SK-N-SH (cell line): Measurements from ENCODE around the gene FBXO15. TPM values are rescaled to one million over a fixed set of nuclear protein-coding genes. Genes with fewer than 3 reads are reported as not detected.

Experiments used
- CTCF ChIA-PET: fragments of 300-600, 350-600 bp; formaldehyde crosslinking; extraction: SDS; loops from one replicate; lab custom pipeline; 2021; lab: Yijun Ruan, JAX
- POLR2A ChIA-PET: fragments of 350-600 bp; sonication (Branson Sonifier 250); formaldehyde crosslinking; extraction: SDS; loops from one replicate; lab custom pipeline; 2020; ENCODE audit warnings: antibody characterized with exemption, inconsistent platforms; lab: Yijun Ruan, JAX
- DNase-seq: peaks from one replicate; pipeline ENCODE4 v3.0.0; 2012
- H2AFZ ChIP-seq: fragments of 200-600 bp; sonication (generic); 2 replicates; pipeline ENCODE4 v1.8.1; 2016; ENCODE audit warnings: antibody characterized with exemption, mild to moderate bottlenecking, low read depth
- H3F3A ChIP-seq: fragments of 200-600 bp; sonication (generic); replicated peaks from 2 replicates; pipeline ENCODE3; 2016; ENCODE audit warnings: antibody characterized with exemption, mild to moderate bottlenecking; ENCODE audit not compliant: insufficient read depth
- H3K27ac ChIP-seq, 2 experiments: fragments of 200-500 bp in 1 of 2; fragments of 200-600 bp in 1 of 2; sonication (Bioruptor generic) in 1 of 2; sonication (generic), shearing (Covaris generic) in 1 of 2; 2 replicates each; pipeline versions ENCODE4 v1.5.1 to v1.6.1; 2014 to 2016; ENCODE audit warnings: low read depth in 2 of 2, inconsistent platforms in 1 of 2, low read length in 1 of 2, mild to moderate bottlenecking in 1 of 2, mixed read lengths in 1 of 2
- H3K27me3 ChIP-seq: fragments of 200-600 bp; sonication (generic), shearing (Covaris generic); 2 replicates; pipeline ENCODE4 v1.6.1; 2016; ENCODE audit warnings: mixed run types; ENCODE audit not compliant: insufficient read depth
- H3K36me3 ChIP-seq, 2 experiments: fragments of 200-500 bp in 1 of 2; fragments of 200-600 bp in 1 of 2; sonication (Bioruptor generic) in 1 of 2; sonication (generic) in 1 of 2; replicated peaks in 1 of 2; 2 replicates each; pipeline versions ENCODE3 to v1.5.1; 2014 to 2016; ENCODE audit warnings: low read length in 1 of 2, mild to moderate bottlenecking in 1 of 2; ENCODE audit not compliant: insufficient read depth in 2 of 2, control insufficient read depth in 1 of 2
- H3K4me1 ChIP-seq, 2 experiments: fragments of 200-500 bp in 1 of 2; fragments of 200-600 bp in 1 of 2; sonication (Bioruptor generic) in 1 of 2; sonication (generic), shearing (Covaris generic) in 1 of 2; 2 replicates each; pipeline versions ENCODE4 v1.5.1 to v1.6.1; 2014 to 2016; ENCODE audit warnings: low read depth in 1 of 2, low read length in 1 of 2, mixed run types in 1 of 2; ENCODE audit not compliant: insufficient read depth in 2 of 2, control insufficient read depth in 1 of 2
- H3K4me2 ChIP-seq: fragments of 200-600 bp; sonication (generic), shearing (Covaris generic); 2 replicates; pipeline ENCODE4 v1.6.1; 2017; ENCODE audit warnings: mixed run types
- H3K4me3 ChIP-seq, 2 experiments: fragments of 200-500 bp in 1 of 2; fragments of 200-600 bp in 1 of 2; sonication (Bioruptor generic) in 1 of 2; sonication (generic), shearing (Covaris generic) in 1 of 2; 2 replicates each; pipeline versions ENCODE4 v1.5.1 to v1.8.1; 2014 to 2016; ENCODE audit warnings: low read depth in 2 of 2, inconsistent platforms in 1 of 2, low read length in 1 of 2, mild to moderate bottlenecking in 1 of 2, mixed read lengths in 1 of 2, moderate library complexity in 1 of 2
- H3K79me2 ChIP-seq: fragments of 200-600 bp; sonication (generic); 2 replicates; pipeline ENCODE4 v1.8.1; 2017; ENCODE audit warnings: mild to moderate bottlenecking; ENCODE audit not compliant: insufficient read depth
- H3K9ac ChIP-seq: fragments of 200-600 bp; sonication (generic); 2 replicates; pipeline ENCODE4 v1.6.1; 2017; ENCODE audit warnings: mixed run types
- H3K9me2 ChIP-seq: fragments of 200-600 bp; sonication (generic); 2 replicates; pipeline ENCODE4 v1.6.1; 2017; ENCODE audit warnings: mixed run types
- H3K9me3 ChIP-seq: fragments of 200-600 bp; sonication (generic); 2 replicates; pipeline ENCODE4 v1.6.1; 2017; ENCODE audit warnings: mixed run types, mild to moderate bottlenecking, moderate library complexity
- H4K20me1 ChIP-seq: fragments of 200-600 bp; sonication (generic); 2 replicates; pipeline ENCODE4 v1.6.1; 2017; ENCODE audit warnings: mild to moderate bottlenecking, mixed run types; ENCODE audit not compliant: insufficient read depth
- EP300 ChIP-seq, 2 experiments: IDR thresholded peaks; 2 replicates each; pipeline versions ENCODE4 v1.4.0 to v1.6.1; 2012; ENCODE audit warnings: borderline replicate concordance in 1 of 2, low read depth in 1 of 2, low read length in 1 of 2
- EZH2phosphoT487 ChIP-seq: fragments of 200-600 bp; sonication (generic); IDR thresholded peaks from 2 replicates; pipeline ENCODE4 v1.6.1; 2017; ENCODE audit warnings: low read depth, mixed run types, mild to moderate bottlenecking, antibody characterized with exemption, moderate library complexity, borderline replicate concordance
- FOSL2 ChIP-seq: IDR thresholded peaks from 2 replicates; pipeline ENCODE4 v1.4.0; 2012; ENCODE audit warnings: low read depth, mild to moderate bottlenecking, moderate library complexity, borderline replicate concordance
- MEF2A ChIP-seq: IDR thresholded peaks from 2 replicates; pipeline ENCODE4 v1.4.0; 2012; ENCODE audit warnings: low read depth, borderline replicate concordance
- MXI1 ChIP-seq: IDR thresholded peaks from 2 replicates; pipeline ENCODE4 v1.6.1; 2012; ENCODE audit warnings: mild to moderate bottlenecking, low read depth, low read length, improper control_type of control experiment
- NFIC ChIP-seq: IDR thresholded peaks from 2 replicates; pipeline ENCODE4 v1.4.0; 2012; ENCODE audit warnings: borderline replicate concordance
- NRF1 ChIP-seq: IDR thresholded peaks from 2 replicates; pipeline ENCODE4 v1.6.1; 2012; ENCODE audit warnings: low read depth, mild to moderate bottlenecking, low read length
- RAD21 ChIP-seq: IDR thresholded peaks from 2 replicates; pipeline ENCODE4 v1.6.1; 2012; ENCODE audit warnings: mild to moderate bottlenecking, low read length
- RFX5 ChIP-seq: IDR thresholded peaks from 2 replicates; pipeline ENCODE4 v1.6.1; 2012; ENCODE audit warnings: mild to moderate bottlenecking, improper control_type of control experiment, low read length
- RXRA ChIP-seq: IDR thresholded peaks from 2 replicates; pipeline ENCODE4 v1.4.0; 2012; ENCODE audit warnings: low read depth, mild to moderate bottlenecking, borderline replicate concordance
- SIN3A ChIP-seq: IDR thresholded peaks from 2 replicates; pipeline ENCODE4 v1.6.1; 2012; ENCODE audit warnings: low read depth, mild to moderate bottlenecking, low read length, moderate library complexity, borderline replicate concordance
- TEAD4 ChIP-seq: IDR thresholded peaks from 2 replicates; pipeline ENCODE4 v1.4.0; 2012; ENCODE audit warnings: mild to moderate bottlenecking, borderline replicate concordance; ENCODE audit not compliant: insufficient read depth
- WGBS: methylation state at CpG from one replicate; pipeline ENCODE4 v1.1.6; 2017; ENCODE audit warnings: low lambda C conversion rate; 5-methylcytosine and 5-hydroxymethylcytosine counted together
- polyA plus RNA-seq, 3 experiments: library from polyadenylated mRNA; depleted of rRNA; stranded (reverse); fragments of >200 nt; gene quantifications; 2 replicates each; pipeline ENCODE4 v1.2.3, GENCODE V29; 2012
- TF ChIP-seq, protein P1 (sequence below): fragments of 150-350 bp; IDR thresholded peaks from 2 replicates; pipeline ENCODE4 v1.6.1; 2016; ENCODE audit warnings: mild to moderate bottlenecking, low read depth, low read length
- TF ChIP-seq, protein P2 (sequence below): IDR thresholded peaks from 2 replicates; pipeline ENCODE4; 2012
- TF ChIP-seq, protein P3 (sequence below): IDR thresholded peaks from 2 replicates; pipeline ENCODE4 v1.4.0; 2012; ENCODE audit warnings: low read depth, borderline replicate concordance
- TF ChIP-seq, protein P4 (sequence below): IDR thresholded peaks from 2 replicates; pipeline ENCODE4 v1.6.1; 2012; ENCODE audit warnings: mild to moderate bottlenecking, low read depth, low read length, moderate library complexity

The FBXO15 gene
- polyA plus RNA-seq, 1 of the 3 experiments (the other 2 are of a cell fraction): 0.62 TPM

DNA sequence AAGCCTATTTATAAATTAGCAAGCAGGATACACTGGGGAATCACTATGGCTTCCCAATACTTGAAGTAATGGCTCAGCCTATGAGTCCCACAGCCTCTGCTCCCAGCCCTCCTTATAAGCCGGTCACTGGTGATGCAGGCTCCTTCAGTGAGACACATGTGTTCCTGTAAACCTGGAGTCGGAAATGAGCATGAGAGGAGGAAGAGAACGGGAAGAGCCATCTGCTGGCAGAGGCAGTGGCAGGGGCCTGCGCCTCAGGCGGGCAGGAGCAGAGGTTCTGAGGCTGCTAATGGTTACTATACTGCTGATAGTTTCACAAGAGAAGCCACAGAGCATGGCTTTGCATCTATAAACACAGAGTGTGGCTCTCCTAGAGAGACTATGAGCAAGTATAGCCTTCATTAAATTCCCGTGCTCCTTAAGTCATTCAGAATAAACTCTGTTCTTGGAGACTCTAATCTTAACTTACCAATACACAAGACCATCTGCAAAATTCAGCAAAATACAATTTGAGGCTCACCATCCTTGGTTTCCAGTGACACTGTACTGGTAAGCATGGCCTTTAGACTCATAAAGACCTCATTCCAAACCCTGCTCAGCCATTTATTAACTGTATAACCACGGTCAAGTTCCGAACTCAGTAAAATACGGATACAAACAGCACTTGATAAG is 63.3 kb downstream of the FBXO15 start:
- ChIA-PET POLR2A (no interaction called here), CTCF (interaction anchor here (1.4 to 2.7 kb wide), 2 partner anchors 32 to 258 kb away, joined by 4 to 19 read pairs; no protein-coding TSS in a partner anchor)
- 40% methylated on average over 9 of the region's 9 CpGs for WGBS

DNA sequence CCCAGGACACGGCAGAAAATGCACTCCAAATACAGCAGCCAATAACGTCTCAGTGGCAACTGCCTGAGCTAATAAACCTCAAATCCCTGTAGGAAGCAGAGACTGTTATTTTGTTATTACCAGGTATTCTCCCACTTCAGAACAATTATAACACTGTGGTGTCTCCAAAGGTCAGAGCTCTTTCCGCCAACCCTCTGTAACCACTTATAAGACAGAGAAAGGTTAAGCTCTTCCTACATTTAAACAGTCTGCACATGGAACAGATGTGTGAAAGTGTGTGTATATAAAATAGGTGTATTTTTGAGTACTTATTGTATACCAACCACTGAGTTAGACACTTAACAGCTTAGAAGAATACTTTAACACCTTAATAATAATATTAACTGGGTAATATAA is 64.1 kb downstream of the FBXO15 start:
- no peaks in the 10 kb centered on the region for H3K79me2 ChIP-seq
- H3K9me3 ChIP-seq: no peaks in the 10 kb centered on the region
- H3K4me3 ChIP-seq: no peak overlapping the region
- no peaks in the 10 kb centered on the region for H4K20me1 ChIP-seq
- no peak for DNase-seq
- peaks cover 2% of the 10 kb centered on the region; the same call in 1 of the 2 replicates for H3K27me3 ChIP-seq
- H3K27ac ChIP-seq: no peak overlapping the region
- POLR2A ChIA-PET: no interaction called here
- CTCF ChIA-PET: interaction anchor here (0.9 to 2.7 kb wide), 5 partner anchors 22 to 259 kb away, joined by 3 to 19 read pairs (median 4); no protein-coding TSS in a partner anchor
- no peaks in the 10 kb centered on the region for H3F3A ChIP-seq
- H2AFZ ChIP-seq: no peak overlapping the region
- H3K36me3 ChIP-seq: no peaks in the 10 kb centered on the region
- no peak overlapping the region for H3K9ac ChIP-seq
- no peaks in the 10 kb centered on the region; a peak in 1 of 4 replicates for H3K4me1 ChIP-seq
- H3K4me2 ChIP-seq: no peak overlapping the region
- 19% methylated on average over 2 of the region's 3 CpGs for WGBS
- H3K9me2 ChIP-seq: no peaks in the 10 kb centered on the region
- TF ChIP-seq MEF2A (no peak), NFIC (no peak), MXI1 (no peak), RFX5 (no peak), TEAD4 (no peak), EZH2phosphoT487 (no peak), RAD21 (no peak), NRF1 (no peak)
- TF ChIP-seq, protein P1, sequence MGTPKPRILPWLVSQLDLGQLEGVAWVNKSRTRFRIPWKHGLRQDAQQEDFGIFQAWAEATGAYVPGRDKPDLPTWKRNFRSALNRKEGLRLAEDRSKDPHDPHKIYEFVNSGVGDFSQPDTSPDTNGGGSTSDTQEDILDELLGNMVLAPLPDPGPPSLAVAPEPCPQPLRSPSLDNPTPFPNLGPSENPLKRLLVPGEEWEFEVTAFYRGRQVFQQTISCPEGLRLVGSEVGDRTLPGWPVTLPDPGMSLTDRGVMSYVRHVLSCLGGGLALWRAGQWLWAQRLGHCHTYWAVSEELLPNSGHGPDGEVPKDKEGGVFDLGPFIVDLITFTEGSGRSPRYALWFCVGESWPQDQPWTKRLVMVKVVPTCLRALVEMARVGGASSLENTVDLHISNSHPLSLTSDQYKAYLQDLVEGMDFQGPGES: no peak
- TF ChIP-seq, protein P2, sequence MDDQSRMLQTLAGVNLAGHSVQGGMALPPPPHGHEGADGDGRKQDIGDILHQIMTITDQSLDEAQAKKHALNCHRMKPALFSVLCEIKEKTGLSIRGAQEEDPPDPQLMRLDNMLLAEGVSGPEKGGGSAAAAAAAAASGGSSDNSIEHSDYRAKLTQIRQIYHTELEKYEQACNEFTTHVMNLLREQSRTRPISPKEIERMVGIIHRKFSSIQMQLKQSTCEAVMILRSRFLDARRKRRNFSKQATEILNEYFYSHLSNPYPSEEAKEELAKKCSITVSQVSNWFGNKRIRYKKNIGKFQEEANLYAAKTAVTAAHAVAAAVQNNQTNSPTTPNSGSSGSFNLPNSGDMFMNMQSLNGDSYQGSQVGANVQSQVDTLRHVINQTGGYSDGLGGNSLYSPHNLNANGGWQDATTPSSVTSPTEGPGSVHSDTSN: no peak
- TF ChIP-seq, protein P3, sequence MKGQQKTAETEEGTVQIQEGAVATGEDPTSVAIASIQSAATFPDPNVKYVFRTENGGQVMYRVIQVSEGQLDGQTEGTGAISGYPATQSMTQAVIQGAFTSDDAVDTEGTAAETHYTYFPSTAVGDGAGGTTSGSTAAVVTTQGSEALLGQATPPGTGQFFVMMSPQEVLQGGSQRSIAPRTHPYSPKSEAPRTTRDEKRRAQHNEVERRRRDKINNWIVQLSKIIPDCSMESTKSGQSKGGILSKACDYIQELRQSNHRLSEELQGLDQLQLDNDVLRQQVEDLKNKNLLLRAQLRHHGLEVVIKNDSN: no peak
- TF ChIP-seq, protein P4, sequence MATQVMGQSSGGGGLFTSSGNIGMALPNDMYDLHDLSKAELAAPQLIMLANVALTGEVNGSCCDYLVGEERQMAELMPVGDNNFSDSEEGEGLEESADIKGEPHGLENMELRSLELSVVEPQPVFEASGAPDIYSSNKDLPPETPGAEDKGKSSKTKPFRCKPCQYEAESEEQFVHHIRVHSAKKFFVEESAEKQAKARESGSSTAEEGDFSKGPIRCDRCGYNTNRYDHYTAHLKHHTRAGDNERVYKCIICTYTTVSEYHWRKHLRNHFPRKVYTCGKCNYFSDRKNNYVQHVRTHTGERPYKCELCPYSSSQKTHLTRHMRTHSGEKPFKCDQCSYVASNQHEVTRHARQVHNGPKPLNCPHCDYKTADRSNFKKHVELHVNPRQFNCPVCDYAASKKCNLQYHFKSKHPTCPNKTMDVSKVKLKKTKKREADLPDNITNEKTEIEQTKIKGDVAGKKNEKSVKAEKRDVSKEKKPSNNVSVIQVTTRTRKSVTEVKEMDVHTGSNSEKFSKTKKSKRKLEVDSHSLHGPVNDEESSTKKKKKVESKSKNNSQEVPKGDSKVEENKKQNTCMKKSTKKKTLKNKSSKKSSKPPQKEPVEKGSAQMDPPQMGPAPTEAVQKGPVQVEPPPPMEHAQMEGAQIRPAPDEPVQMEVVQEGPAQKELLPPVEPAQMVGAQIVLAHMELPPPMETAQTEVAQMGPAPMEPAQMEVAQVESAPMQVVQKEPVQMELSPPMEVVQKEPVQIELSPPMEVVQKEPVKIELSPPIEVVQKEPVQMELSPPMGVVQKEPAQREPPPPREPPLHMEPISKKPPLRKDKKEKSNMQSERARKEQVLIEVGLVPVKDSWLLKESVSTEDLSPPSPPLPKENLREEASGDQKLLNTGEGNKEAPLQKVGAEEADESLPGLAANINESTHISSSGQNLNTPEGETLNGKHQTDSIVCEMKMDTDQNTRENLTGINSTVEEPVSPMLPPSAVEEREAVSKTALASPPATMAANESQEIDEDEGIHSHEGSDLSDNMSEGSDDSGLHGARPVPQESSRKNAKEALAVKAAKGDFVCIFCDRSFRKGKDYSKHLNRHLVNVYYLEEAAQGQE: no peak

More for the DNA sequence above, 63.3 kb downstream of the FBXO15 start:
- H3K9me2 ChIP-seq: no peaks in the 10 kb centered on the region
- no peak overlapping the region for H3K4me2 ChIP-seq
- no peaks in the 10 kb centered on the region for H3K9me3 ChIP-seq
- no peaks in the 10 kb centered on the region for H3F3A ChIP-seq
- DNase-seq: no peak
- no peak overlapping the region for H3K4me3 ChIP-seq
- H3K36me3 ChIP-seq: no peaks in the 10 kb centered on the region
- H4K20me1 ChIP-seq: no peaks in the 10 kb centered on the region
- no peaks in the 10 kb centered on the region; a peak in 1 of 4 replicates for H3K4me1 ChIP-seq
- no peaks in the 10 kb centered on the region for H3K27me3 ChIP-seq
- TF ChIP-seq FOSL2: no peak
- no peak for TF ChIP-seq RXRA
- no peak for TF ChIP-seq SIN3A
- TF ChIP-seq, protein P1: no peak
- no peak for TF ChIP-seq EP300 (IDR thresholded peaks at IDR 0.05; ENCODE audit: borderline replicate concordance in 1 of 2, low read depth in 1 of 2, low read length in 1 of 2)
- TF ChIP-seq, protein P3: no peak
- TF ChIP-seq, all 33 proteins: peak for 0
- H3K9ac ChIP-seq: no peak overlapping the region
- H2AFZ ChIP-seq: no peak overlapping the region
- H3K79me2 ChIP-seq: no peaks in the 10 kb centered on the region
- no peak overlapping the region for H3K27ac ChIP-seq
